GM21381 (cell line): ENCODE data around the gene YAF2.

Source experiments
- ATAC-seq: cut with Tn5 transposase; IDR thresholded peaks from one replicate; pipeline ENCODE4 v1.9.1; 2021; ENCODE audit warnings: mild to moderate bottlenecking, moderate library complexity; ENCODE audit not compliant: unreplicated experiment

YAF2 gene

DNA sequence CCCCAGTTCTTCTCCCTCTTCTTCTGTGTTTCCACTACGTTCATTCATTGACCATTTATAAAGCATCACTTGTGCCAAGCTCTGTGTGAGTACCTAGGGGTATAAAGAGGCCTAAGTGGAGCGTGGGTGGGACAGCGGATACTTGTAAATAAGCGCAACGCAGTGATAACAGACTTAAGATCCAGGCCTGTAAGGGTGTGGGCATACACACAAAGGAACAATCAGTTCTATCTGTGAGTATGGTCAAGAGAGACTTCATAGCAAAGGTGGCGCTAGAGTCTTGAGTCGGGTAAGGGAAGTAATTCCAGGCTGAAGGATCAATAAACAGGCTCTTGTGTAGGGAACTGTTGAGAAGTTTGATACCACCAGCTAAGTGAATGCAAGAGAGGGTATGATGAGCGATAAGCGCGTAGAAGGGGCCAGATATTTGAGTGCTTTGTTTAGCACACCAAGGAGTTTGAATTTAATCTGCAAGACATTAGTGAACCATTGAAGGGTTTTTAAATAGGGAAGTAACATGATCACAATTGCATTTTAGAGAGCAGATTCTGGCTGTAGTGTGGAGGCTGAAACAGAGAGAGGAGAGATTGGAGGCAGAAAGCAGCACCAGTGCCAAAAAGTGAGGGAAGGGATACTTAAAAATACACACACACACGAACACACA lies 92.4 kb downstream of the YAF2 start:
- ATAC-seq = no peak

DNA sequence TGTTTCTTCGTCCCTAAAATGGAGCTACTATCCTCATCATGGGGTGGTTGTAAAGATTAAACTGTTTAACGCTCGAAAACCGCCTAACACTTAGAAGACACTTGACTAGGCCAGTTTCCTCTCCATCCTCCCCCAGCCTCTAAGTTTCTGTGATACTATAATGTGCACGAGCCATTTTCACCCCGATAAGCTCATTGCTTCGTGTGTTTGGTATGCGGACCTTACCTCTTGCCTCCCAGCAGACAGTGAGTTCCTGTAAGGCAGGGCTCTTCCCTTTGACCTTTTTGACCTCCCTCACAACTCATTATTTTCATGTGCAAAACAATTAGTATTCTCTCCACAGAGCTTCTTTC lies 92.9 kb downstream of the YAF2 start:
- peak; percentile 2 for ATAC-seq

DNA sequence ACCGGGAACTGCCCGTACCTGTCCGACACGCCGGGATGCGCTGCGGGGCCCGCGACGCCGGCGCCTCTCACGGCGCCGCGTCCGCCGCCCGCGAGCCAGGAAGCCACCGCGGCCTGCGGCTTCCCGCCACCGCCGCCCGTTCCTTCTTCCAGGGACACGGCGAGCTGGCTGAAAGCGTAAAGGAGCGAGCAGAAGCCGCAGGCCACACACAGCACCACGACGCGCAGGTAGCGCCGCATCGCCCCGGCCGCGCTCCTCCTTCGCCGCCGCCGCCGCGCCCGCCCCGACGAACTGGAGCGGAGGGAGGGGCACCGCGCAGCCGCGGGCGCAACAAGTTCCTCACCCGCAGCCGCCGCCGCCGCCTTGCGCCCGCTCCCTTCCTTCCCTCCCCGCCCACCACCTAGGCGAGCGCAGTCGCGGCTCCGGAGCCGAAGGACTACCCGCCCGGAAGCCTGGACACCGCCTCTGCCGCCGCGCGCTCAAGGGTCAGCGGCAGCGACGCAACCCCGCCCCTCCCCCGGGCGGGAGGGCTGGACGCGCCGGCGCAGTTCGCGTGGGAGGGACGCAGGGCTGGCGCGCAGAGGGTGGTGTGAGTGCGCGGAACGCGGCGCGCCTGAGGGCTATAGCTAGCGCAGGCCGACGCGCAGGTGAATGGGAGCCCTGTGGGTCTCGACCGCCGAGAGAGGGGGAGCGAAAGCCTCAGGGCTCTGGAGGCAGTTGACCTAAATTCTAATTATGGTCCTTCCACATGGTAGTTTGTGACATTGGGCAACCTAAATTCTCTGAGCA lies 93.4 kb downstream of the YAF2 start, which contains the start of gene GXYLT1:
TSS of gene GXYLT1 (minus strand) at position 467 of the 789 bp plus-strand sequence. CDS start at position 239, 228 bp downstream.
- peak; percentile 88 for ATAC-seq

DNA sequence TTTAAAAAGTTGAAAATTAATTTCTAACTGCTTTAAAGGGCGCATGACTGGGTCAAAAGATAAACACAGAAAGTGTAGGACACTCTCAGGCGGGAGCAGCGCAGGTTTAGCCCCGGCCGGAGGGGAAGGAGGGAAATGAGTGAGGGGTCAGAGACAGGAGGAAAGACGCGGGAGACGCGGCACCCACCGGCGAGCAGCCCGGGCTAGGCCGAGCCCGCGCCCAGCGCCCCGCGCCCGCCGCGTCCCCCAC lies 94.0 kb downstream of the YAF2 start:
- ATAC-seq = no peak

DNA sequence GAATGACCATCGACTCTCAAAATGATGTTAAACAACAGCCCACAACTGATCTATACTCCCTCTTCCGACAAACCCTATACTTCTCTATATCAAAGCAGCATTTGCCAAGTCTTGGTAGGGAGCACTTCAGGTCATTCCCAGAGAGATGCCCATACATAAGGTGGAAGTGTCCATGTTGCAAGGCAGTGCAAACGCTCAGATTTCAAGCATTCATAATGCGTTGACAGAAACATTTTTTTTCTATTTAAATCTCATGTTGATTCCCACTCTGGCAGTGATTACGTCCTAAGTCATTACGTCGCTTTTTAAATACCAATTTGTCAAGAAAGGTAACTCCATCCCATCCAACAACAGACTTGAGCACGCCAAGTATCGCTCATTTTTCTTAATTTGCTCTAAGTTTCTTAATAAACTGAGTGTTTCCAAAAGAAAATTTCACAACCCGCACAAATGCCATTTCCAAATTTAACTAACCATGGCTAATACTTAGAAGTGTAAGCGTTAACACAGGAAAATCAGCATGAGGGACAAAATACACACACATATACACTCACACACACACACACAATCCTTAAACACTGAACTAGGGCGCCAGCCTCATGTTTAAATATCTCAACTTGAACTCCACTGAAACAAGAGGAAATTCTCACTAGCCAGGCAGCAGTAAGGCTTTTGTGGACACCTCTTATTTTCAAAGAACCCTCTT lies 94.4 kb downstream of the YAF2 start:
- ATAC-seq = no peak

DNA sequence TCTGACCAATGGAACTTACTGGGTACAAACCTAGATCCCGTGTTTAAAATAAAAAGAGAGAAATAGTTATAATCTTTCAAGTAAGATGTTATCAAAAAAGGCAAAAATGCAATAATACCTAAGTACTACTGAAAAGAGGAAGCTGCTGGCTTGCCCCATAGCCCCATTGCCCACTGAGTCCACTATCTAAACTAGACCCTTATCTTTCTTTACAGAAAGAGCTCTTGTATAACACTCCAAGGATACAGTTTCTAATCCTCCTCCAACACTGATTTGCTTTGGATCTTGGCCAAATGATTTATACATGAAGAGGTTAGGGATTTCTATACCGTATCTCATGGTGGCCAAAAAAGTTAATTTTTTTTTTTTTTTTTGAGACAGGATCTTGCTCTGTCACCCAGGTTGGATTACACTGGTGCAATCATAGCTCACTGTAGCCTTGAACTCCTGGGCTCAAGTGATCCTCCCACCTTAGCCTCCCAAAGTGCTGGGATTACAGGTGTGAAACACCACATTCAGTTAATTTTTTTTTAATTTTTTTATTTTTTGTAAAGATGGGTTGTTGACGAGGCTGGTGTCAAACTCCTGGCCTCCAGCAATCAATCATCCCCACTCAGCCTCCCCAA lies 96.0 kb downstream of the YAF2 start:
- ATAC-seq = no peak

DNA sequence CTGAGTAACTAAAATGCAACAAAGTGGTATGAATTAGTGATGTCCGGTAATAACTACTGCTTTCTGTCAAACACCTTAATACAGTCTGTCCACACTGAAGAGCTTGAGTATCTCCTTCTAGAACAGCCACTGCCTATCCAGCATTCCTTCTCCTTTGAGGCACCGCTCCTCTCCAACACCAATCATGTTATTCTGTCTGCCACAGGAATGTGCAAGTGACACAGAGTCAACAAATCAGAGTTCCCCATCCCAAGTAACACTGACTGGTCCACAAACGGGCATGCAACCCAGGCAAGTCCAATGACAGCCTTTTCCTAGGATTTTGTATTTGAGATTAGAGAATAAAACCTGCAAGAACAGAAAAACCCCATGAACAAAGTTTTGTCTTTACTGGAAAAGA lies 97.1 kb downstream of the YAF2 start:
- ATAC-seq = no peak

DNA sequence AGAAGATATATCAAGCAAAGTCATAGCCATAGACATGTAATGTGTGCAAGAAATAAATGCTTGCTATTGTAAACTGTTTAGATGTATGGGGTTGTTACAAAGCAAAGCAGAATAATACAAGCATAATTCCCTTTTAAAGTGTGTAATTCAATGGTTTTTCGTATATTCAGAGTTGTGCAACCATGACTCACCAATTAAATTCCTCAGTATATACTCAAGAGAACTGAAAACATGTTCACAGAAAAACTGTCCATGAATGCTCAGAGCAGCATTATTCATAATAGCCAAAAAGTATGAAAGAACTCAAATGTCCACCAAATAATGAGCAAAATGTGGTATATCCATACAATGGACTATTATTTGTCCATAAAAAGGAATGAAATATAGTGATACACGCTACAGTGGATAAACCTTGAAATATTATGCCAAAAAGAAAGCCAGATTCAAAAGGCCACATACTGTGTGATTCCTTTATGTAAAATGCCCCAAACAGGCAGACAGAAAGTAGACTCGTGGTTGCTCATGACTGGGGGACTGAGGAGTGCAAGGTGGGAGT lies 102.7 kb downstream of the YAF2 start:
- no peak for ATAC-seq

DNA sequence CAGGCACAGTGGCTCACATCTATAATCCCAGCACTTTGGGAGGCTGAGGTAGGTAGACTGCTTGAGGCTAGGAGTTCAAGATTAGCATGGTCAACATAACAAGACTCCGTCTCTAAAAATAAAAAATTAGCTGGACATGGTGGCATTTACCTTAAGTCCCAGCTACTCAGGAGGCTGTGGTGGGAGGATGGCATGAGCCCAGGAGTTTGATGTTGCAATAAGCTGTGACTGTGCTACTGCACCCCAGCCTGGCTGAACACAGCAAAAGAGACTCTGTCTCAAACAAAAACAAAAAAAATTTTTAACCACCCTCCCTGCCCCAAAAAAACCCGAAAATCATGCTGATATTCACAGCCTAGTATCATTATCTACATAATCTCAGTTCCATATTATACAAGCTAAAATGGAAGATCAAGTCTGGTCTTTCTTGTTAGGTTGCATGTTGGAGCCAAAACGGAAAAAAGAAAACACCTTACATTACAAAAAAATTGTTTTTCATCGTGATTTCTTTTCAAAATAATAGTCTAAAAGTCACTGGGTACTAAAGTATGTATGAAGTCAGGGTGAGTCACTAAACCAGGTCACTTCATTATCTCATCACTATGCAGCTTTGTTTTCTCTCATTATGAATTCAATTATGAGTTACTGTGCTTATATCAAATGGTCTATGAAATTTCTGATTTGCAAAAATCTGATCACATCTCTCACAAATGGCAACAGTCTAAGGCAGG lies 107.2 kb downstream of the YAF2 start:
- ATAC-seq = no peak

DNA sequence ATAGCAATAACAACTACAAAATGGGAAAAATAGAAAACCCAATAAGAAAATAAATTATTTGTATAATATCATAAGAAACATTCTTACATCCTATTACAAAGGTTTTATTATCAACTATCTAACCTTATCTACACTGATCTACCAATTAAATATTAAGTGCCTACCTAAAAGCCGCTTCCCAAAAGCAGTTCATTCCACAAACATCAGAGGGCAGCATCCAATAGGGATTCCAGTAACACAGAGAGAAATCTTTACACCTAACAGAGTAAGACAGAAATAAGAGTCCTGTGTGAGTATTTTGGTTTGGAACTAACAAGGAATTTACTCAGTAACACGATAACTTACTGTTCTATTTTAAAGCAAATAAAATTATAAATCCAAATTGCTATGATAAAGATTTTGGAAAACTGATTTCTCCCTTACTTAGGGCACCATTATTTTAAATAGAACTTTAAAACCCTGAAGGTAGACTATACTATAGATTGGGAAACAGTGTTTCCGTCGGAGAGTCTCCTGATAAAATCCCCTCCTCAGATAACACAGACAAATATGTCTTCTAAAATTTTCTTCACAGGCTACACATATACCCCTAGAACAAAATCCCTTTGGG lies 108.3 kb downstream of the YAF2 start:
- ATAC-seq = no peak

DNA sequence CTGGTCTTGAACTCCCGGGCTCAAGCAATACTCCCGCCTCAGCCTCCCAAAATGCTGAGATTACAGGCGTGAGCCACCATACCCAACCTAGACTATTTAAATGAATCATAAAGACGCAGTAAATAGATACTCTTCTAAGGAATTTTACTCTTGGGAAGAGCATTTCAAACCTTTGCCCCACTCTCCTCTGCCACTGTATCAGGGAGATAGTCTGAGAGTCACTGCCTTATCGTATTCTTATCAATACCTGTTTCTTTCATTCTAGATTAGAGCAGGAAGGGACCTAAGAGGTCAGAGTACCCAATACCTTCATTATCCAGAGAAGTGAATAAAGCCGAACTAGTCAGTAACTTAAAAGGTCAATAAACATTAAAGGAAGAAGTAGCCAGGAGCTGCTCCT lies 109.2 kb downstream of the YAF2 start:
- ATAC-seq = no peak

DNA sequence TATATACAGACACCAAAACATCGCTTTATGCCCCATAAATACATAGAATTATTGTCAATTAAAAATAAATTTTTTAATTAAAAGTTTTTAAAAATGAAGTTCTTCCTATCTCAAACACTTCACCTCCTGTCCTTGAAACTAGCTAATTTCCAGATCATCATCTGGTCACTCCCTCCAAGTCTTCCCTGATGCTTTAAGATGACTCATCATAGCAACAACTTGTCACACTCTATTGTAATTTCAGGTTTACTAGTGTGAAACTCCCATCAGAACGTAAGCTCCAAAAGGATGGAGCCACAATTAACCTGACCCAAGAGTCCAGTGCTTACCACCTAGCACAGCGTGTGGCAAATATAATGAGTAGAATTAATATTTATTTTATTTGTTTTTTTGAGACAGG lies 109.7 kb downstream of the YAF2 start:
- ATAC-seq = no peak

DNA sequence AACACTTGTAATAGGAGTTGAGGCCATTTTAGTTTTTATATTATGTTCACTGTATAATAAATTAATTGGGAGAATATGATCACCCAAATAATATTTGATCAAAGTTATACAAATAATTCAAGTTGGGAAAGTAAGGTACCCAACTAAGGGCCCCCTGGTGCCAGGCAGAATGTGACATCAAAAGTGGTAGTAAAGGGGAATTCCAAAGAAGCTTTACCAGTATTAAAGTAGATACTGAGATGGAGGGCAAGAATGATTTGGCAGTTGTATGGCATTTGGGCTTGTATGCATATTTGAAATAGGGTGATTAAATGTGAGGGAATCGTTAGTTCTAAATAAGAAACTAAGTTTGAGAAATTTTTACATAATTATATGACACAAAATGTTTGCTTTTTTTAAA lies 111.1 kb downstream of the YAF2 start:
- ATAC-seq = no peak

DNA sequence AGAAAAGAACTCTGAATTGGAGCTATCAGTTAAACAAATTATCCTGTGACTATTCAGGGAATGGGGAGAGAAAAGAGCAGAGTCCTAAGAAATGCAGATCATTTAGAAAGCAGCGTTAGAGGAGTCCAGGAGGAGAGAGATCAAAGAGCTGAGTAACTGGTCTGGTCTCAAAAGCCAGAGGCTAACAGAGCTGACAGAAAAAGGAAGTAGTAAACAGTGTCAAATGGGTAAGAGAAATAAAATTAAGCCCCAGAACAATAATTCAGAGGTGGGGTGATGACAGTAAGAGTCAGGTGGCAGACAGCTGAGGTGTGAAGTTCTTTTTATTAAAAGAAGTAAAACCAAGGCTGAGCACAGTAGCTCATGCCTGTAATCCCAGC lies 112.7 kb downstream of the YAF2 start:
- no peak for ATAC-seq

DNA sequence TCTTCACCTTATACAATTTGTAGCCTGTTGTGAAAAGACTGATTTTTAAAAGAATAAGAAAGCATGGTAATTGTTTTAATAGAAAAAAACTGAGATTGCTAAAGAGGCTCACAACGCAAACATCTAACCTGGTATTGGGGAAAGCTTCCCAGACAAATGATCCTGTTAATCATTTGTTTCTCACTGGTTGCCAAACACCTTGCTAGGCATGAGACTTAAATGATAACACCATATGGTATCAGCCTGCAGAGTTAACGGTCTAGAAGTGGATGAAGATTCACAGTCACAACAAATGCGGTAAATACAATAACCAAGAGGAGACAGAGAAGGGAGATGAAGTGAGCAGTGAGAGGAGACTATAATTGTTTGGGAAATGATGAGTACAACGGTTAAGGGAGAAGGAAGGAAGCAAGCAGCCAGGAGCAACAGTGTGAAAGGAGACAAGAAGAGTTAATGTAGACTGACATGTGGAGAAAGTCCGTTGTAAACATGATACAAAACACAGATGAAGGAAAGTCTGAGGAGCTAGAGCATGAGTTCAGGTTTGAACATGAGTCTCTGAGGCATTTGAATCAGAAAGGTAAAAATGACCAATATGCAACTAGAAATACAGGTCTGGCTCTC lies 113.2 kb downstream of the YAF2 start:
- ATAC-seq = no peak

DNA sequence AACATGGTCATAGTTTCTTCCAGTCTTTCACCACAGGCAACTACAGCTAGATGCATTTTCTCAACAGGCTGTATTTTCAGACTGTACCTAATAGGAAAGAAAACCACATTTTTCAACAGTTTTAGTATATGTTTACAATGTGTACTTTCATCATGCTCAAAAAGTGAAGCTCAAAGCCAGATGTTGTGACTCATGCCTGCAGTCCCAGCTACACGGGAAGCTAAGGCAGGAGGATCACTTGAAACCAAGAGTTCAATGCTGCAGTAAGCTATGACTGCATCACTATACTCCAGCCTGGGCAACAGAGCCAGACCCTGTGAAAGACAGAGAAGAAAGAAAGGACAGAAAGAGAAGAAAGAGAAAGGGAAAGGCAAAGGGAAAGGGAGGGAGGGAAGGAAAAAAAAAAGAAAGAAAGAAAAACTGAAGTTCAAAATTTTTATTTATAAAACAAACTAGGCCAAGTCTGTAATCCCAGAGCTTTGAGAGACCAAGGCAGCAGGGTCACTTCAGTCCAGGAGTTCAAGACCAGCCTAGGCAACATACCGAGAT lies 118.9 kb downstream of the YAF2 start:
- ATAC-seq = no peak

DNA sequence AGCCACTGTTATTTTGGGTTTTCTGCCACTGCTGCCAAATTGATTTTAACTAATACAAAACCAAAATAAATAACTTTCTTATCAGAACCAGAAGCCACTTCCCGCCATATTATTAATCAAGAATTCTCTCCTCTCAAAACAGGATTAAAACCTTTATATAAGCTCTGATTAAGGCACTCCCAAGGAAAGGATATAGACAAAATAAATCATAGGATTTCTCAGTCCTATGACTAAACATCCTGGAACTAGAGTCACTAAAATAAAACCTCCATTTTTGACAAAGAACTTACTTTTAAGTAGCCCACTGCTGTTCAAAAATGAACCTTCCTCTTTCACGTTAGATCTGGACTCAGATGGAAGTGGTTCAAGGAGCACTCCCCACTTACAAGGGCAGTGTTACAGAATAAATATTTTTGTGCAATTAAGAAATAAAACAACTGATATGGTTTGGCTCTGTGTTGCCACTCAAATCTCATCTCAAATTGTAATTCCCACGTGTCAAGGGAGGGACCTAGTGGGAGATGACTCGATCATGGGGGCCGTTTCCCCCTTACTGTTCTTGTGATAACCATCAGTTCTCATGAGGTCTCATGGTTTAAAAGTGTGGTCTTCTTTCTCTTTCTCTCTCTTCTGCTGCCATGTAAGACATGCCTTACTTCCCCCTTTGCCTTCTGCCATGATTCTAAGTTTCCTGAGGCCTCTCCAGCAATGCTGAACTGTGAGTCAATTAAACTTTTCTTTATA lies 119.7 kb downstream of the YAF2 start:
- ATAC-seq = no peak

DNA sequence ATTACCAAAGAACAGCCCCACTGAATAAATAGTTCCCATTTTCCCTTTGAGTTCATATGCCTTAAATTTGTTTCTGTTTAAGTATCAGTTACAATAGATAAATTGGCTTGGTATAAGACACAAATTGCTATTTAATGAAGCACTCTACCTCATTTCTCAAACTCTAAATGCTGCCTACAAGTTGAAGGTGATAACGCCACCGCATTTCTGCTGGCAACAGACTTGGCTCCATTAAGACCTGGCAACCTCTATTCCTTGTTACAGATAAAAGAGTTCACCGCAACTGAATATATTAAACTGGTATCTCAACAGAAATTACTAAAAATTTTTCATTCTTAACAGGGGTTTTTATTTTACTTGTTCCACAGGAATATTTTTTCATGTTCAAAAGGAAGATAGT lies 129.0 kb downstream of the YAF2 start:
- ATAC-seq = no peak
